ENCODE data around the gene ABCB8.

DNA sequence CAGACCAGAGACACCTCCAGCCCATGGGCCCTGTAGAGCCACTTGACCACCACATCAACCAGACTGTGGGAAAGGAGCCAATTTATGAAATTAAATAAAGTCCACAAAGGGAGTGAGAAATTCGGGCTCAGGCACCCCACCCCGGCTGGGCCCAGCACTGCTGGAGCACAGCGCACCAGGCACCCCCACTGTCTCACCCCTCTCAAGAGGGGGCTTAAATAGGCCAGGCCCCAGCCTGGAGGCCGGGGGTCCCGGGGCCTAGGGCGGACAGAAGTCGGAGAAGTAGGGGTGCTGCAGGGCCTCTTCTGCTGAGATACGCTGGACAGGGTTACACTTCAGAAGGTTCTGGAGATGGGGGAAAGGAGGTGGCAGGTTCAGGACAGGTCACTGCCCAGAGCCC is 25.5 kb downstream of the ABCB8 start:
- TF ChIP-seq SALL2 (tag by site-specific recombination; IDR thresholded peaks at IDR 0.05; ENCODE audit: borderline replicate concordance) (no peak), ZNF202 (tag by site-specific recombination; IDR thresholded peaks at IDR 0.05; ENCODE audit: borderline replicate concordance) (no peak), ZBTB20 (tag by site-specific recombination; IDR thresholded peaks at IDR 0.05) (no peak), ZNF48 (tag by site-specific recombination; IDR thresholded peaks at IDR 0.05) (no peak)

All from HEK293 (cell line).